GM18868 (cell line): ENCODE measurements around the gene TACR1.
"Not testable (repeated sequence)": the region's sequence is repeated elsewhere in the genome, so short reads cannot be mapped to it uniquely, and the experiment has no call there.

Experiments
- ATAC-seq: cut with Tn5 transposase; IDR thresholded peaks from one replicate; pipeline ENCODE4 v1.9.1; 2021; ENCODE audit warnings: mild to moderate bottlenecking, moderate library complexity; ENCODE audit not compliant: unreplicated experiment

TACR1 gene

GRCh38 chr2:75147884-75148283 lies 51.4 kb downstream of the TACR1 start:
- ATAC-seq = not testable (repeated sequence)

GRCh38 chr2:75146606-75147332 lies 52.6 kb downstream of the TACR1 start:
- no peak for ATAC-seq

- ATAC-seq = not testable (repeated sequence)
These were observed 53.1 kb downstream of the TACR1 start for GRCh38 chr2:75146221-75146605.

- ATAC-seq = no peak
These were observed 57.2 kb downstream of the TACR1 start for GRCh38 chr2:75142081-75142480.

- no peak for ATAC-seq
These were observed 59.0 kb downstream of the TACR1 start for GRCh38 chr2:75140288-75140687.

- no peak for ATAC-seq
These were observed 60.1 kb downstream of the TACR1 start for GRCh38 chr2:75139171-75139570.

GRCh38 chr2:75138528-75138927 lies 60.8 kb downstream of the TACR1 start:
- no peak for ATAC-seq

- ATAC-seq = no peak
These were observed 63.4 kb downstream of the TACR1 start for GRCh38 chr2:75135776-75136400.

GRCh38 chr2:75134860-75135259 lies 64.5 kb downstream of the TACR1 start:
- ATAC-seq = no peak

GRCh38 chr2:75133621-75134570 lies 65.4 kb downstream of the TACR1 start:
- ATAC-seq = no peak

- no peak for ATAC-seq
These were observed 69.1 kb downstream of the TACR1 start for GRCh38 chr2:75130171-75130570.

- ATAC-seq = no peak
These were observed 75.4 kb downstream of the TACR1 start for GRCh38 chr2:75123876-75124275.

- no peak for ATAC-seq
These were observed 86.0 kb downstream of the TACR1 start for GRCh38 chr2:75113231-75113869.

GRCh38 chr2:75108937-75109482 lies 90.3 kb downstream of the TACR1 start:
- no peak for ATAC-seq

GRCh38 chr2:75102011-75102410 lies 97.3 kb downstream of the TACR1 start:
- no peak for ATAC-seq

- ATAC-seq = no peak
These were observed 98.5 kb downstream of the TACR1 start for GRCh38 chr2:75100801-75101151.

GRCh38 chr2:75100011-75100800 lies 99.1 kb downstream of the TACR1 start:
- no peak for ATAC-seq

GRCh38 chr2:75099521-75099922 lies 99.8 kb downstream of the TACR1 start:
- no peak for ATAC-seq

GRCh38 chr2:75098856-75099255 lies 100.5 kb downstream of the TACR1 start:
- ATAC-seq = no peak

- ATAC-seq = no peak
These were observed 101.5 kb downstream of the TACR1 start for GRCh38 chr2:75097831-75098230.
